Liver (tissue), 3 donors: Measurements from ENCODE around the gene THADA.

Experiments
- CTCF ChIP-seq: fragments of 150-350 bp; IDR thresholded peaks from 2 replicates; pipeline ENCODE4 v1.5.1; 2017; ENCODE audit warnings: improper control_type of control experiment, low read depth, low read length; ENCODE audit not compliant: missing input control
- RAD21 ChIP-seq, 2 donors: IDR thresholded peaks; 2 replicates each; pipeline ENCODE4 v1.6.1; 2016; ENCODE audit warnings: antibody characterized with exemption in 2 of 2, mild to moderate bottlenecking in 2 of 2
- YY1 ChIP-seq: IDR thresholded peaks from 2 replicates; pipeline ENCODE4 v1.6.1; 2016; ENCODE audit warnings: antibody characterized with exemption, mild to moderate bottlenecking
- TF ChIP-seq, protein P1 (sequence below): IDR thresholded peaks from 2 replicates; pipeline ENCODE4 v1.6.1; 2016; ENCODE audit warnings: antibody characterized with exemption
- donor health status: healthy.
- donor health status: healthy.

DNA sequence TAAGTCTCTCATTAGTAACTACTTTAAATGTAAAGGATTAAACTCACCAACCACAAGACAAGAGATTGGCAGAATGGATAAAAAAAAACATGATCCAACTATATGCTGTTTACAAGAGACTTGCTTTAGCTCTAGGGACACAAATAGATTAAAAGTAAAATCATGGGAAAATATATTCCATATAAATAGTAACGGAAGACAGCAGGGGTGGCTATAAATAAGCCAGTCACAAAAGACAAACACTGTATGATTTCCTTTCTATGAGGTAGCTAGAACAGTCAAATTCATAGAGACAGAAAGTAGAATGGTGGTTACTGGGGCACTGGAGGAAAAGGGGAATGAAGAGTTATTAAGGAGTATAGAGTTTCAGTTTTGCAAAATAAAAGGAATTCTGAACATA, 145.2 kb downstream of the THADA start:
- TF ChIP-seq CTCF: no peak
- TF ChIP-seq RAD21 (IDR thresholded peaks at IDR 0.05): no peak
- TF ChIP-seq YY1: no peak
- TF ChIP-seq, protein P1, sequence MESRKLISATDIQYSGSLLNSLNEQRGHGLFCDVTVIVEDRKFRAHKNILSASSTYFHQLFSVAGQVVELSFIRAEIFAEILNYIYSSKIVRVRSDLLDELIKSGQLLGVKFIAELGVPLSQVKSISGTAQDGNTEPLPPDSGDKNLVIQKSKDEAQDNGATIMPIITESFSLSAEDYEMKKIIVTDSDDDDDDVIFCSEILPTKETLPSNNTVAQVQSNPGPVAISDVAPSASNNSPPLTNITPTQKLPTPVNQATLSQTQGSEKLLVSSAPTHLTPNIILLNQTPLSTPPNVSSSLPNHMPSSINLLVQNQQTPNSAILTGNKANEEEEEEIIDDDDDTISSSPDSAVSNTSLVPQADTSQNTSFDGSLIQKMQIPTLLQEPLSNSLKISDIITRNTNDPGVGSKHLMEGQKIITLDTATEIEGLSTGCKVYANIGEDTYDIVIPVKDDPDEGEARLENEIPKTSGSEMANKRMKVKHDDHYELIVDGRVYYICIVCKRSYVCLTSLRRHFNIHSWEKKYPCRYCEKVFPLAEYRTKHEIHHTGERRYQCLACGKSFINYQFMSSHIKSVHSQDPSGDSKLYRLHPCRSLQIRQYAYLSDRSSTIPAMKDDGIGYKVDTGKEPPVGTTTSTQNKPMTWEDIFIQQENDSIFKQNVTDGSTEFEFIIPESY: no peak
